Duodenal mucosa (tissue), 2 donors: Measurements from ENCODE around the gene LYPD4.
"Not testable (repeated sequence)": the region's sequence is repeated elsewhere in the genome, so short reads cannot be mapped to it uniquely, and the experiment has no call there.

Experiments
- H3K27ac ChIP-seq: one replicate; pipeline ENCODE4 v1.7.0; 2013; ENCODE audit warnings: low read depth, low read length
- H3K27me3 ChIP-seq, 2 donors: one replicate each; pipeline ENCODE4 v1.7.0; 2013; ENCODE audit warnings: low read length in 2 of 2, control low read depth in 1 of 2; ENCODE audit not compliant: insufficient read depth in 2 of 2, control insufficient read depth in 1 of 2
- H3K36me3 ChIP-seq, 2 donors: one replicate each; pipeline ENCODE4 v1.7.0; 2013; ENCODE audit warnings: low read length in 2 of 2, control low read depth in 1 of 2; ENCODE audit not compliant: insufficient read depth in 2 of 2, control insufficient read depth in 1 of 2
- H3K4me1 ChIP-seq, 2 donors: one replicate each; pipeline ENCODE4 v1.7.0; 2013; ENCODE audit warnings: low read length in 2 of 2, control low read depth in 1 of 2; ENCODE audit not compliant: insufficient read depth in 2 of 2, control insufficient read depth in 1 of 2
- H3K4me3 ChIP-seq, 2 donors: one replicate each; pipeline ENCODE4 v1.7.0; 2013; ENCODE audit warnings: low read length in 2 of 2, low read depth in 1 of 2
- H3K9ac ChIP-seq, 2 donors: one replicate each; pipeline ENCODE4 v1.7.0; 2013; ENCODE audit warnings: low read length in 2 of 2, low read depth in 1 of 2
- H3K9me3 ChIP-seq, 2 donors: one replicate each; pipeline ENCODE4 v1.7.0; 2013; ENCODE audit warnings: low read length in 2 of 2, control low read depth in 1 of 2; ENCODE audit not compliant: control insufficient read depth in 1 of 2

LYPD4 gene

DNA sequence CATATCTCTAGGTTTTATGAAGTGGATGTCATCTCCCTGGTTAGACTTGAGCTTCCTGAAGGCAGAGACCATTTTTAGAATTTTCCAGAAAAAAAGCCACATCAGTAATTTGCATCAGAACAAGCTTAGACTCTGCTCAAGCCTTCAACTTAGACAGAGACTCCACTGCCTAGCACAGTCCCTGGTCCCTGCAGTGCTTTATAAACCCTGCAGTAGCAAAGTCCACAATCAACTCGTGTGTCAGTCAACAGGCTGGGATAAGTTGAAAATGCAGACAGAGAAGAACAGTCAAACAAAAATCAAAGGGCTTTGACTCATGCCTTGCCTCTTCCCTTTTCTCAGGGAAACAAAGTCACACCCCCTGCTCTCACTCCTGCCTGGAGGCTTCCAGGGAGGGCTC lies 56.0 kb downstream of the LYPD4 start:
- not testable (repeated sequence) for H3K36me3 ChIP-seq

More for the DNA sequence above, 56.0 kb downstream of the LYPD4 start:
- not testable (repeated sequence) for H3K27me3 ChIP-seq, H3K9me3 ChIP-seq, H3K9ac ChIP-seq, H3K4me3 ChIP-seq, H3K27ac ChIP-seq
- H3K4me1 ChIP-seq = peaks cover 16 to 18% of the 10 kb centered on the region in 2 donors
